Measurements from ENCODE around the gene SERPINI2.

SERPINI2 gene

DNA sequence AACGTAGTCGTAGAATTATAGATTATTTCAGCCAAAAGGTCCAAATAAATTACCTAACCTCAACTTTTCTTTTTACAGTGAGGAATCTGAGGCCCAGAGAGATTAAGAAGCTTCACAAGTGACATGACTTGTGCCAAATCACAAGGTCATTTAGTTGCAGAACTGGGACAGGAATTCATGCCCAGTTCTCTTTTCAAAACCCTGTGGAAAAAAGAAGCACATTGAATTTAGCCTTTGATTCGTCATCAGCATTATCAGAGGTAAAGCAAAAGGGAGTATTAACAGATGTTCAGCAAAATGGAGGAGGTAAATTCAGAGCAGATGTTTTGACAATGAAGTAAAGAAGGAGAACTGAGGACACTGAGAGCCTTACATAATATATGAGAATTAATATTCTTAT lies 4.5 kb downstream of the SERPINI2 start:
- TF ChIP-seq ZFX (IDR thresholded peaks at IDR 0.05): no peak
- TF ChIP-seq, protein P1, sequence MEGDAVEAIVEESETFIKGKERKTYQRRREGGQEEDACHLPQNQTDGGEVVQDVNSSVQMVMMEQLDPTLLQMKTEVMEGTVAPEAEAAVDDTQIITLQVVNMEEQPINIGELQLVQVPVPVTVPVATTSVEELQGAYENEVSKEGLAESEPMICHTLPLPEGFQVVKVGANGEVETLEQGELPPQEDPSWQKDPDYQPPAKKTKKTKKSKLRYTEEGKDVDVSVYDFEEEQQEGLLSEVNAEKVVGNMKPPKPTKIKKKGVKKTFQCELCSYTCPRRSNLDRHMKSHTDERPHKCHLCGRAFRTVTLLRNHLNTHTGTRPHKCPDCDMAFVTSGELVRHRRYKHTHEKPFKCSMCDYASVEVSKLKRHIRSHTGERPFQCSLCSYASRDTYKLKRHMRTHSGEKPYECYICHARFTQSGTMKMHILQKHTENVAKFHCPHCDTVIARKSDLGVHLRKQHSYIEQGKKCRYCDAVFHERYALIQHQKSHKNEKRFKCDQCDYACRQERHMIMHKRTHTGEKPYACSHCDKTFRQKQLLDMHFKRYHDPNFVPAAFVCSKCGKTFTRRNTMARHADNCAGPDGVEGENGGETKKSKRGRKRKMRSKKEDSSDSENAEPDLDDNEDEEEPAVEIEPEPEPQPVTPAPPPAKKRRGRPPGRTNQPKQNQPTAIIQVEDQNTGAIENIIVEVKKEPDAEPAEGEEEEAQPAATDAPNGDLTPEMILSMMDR (conservative IDR thresholded peaks at IDR 0.05): no peak
- H3K27ac ChIP-seq: no peak overlapping the region

DNA sequence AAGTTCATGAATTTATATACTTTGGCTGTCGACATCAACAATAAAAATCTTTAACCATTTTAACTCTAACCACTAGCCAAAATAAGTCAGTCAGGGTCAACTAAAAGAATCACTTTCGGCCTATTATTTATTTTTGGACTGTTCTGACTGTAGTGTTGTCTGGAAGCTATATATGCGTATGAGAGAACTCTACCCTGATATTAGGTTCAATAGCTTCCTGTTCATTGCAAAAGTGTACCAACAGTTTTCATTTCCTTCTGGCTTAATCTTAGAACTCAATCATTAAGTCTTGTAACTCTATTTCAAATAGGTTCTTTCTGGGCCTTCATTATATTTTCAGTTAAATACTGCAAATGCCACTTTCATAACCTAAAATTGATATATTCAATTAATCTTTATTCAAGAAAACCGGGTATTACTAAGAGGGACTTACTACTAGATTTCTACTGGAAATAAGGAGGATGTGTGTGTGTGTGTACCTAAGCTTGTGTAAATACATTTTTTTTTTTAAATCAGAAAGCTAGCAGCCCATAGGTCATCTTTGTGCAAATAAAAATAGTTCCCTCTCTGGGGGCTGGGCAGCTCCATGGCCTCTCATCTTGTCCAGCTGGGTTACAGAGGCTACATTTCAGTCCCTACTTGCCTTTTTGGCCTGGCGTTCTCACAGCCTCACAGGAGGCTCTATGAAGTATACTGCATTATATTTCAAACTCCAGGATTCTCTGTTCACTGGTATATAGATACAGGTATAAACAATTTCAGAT lies 5.8 kb downstream of the SERPINI2 start:
- no peak for TF ChIP-seq ZFX (IDR thresholded peaks at IDR 0.05)
- TF ChIP-seq, protein P1 (conservative IDR thresholded peaks at IDR 0.05): no peak

DNA sequence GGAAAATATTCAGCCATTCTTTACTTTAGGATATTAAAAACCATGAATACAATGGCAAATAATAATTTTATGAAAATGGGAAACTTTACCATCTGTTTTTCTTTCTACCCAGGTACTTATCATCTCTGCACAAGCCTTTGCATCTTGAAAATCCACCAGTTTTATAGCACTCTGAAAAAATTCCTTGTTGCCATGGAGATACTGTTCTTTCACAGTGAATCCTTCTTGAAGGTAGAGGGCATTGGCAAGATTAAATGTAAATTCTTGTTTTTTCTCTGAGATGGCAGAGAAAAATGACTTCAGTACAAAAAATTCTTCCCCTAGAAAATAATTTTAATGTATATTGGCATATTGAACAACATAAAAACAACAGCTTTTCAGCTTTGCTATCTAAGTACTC lies 6.9 kb downstream of the SERPINI2 start:
- no peak overlapping the region for H3K27ac ChIP-seq
- TF ChIP-seq, protein P1 (conservative IDR thresholded peaks at IDR 0.05): no peak
- TF ChIP-seq ZFX (IDR thresholded peaks at IDR 0.05): no peak

More for the DNA sequence above, 5.8 kb downstream of the SERPINI2 start:
- H3K27ac ChIP-seq: no peak overlapping the region; the same call in 1 of the 2 replicates

DNA sequence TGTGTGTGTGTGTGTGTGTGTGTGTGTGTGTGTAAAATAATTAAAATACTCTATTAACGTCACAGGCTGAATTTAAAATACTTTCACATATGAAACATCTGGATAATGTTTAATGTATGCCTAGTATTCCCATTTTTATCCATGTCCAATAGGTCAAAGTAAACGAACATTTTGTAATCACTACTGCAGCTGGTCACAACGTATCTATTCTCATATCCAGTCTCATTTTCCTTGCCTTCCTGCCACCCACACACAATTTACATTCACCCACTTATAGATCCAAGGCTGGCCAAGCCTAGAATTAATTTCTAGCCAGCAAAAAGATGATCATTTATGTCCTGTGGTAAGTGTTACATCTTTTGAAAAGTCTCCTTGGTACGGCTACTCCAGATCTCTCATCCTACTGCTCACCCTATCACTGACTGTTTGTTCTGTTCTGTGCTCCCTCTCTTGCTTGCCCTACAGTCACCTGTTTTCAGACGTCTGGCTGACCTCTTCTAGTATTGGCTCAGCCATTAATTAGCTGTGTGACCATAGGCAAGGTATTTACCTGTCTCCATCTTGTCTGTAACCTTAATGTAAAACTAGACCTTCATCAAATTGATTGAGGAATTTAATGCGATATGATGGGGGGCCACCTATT lies 17.6 kb downstream of the SERPINI2 start:
- TF ChIP-seq ZFX (IDR thresholded peaks at IDR 0.05): no peak
- TF ChIP-seq, protein P1 (conservative IDR thresholded peaks at IDR 0.05): no peak
- H3K27ac ChIP-seq: no peak overlapping the region

DNA sequence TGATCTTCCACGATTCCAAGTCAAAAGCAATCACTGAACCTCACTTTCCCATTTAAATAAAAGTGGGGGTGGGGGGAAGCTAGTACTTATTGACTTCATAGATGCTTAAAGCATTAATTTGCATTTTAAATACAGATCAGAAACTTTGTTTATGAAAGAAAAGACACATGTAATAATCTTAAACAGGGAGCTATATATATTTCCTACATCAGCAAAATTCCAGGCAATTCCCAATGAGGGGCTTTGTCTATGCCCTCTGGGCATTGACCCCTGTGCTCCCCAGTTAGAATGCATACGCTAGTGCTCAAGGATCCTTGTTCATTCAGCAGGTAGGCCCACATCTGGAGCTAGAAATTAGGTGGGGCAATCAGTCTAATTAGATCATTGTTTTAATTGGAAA lies 20.0 kb downstream of the SERPINI2 start:
- TF ChIP-seq ZFX (IDR thresholded peaks at IDR 0.05): no peak
- TF ChIP-seq, protein P1 (conservative IDR thresholded peaks at IDR 0.05): no peak

DNA sequence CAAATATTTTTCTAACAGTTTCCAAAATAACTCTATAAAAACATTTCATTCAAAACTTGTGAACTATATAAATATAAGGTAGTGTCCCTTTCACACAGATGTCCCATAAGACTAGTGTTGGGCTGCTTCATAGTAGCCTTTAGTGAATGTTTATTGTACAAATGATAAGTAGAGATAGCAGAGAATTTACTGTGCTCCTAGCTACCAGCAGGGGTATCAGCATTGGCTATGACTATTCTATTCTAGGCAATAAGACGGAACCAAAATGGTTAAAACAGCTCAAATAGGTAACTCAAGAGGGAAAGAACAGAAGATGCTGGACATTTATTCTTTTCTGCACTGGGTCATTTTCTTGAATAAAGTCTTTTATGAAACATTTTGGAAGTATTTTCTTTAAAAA lies 22.6 kb downstream of the SERPINI2 start:
- TF ChIP-seq, protein P1 (conservative IDR thresholded peaks at IDR 0.05): no peak; the same call in 1 of the 2 replicates
- TF ChIP-seq ZFX (IDR thresholded peaks at IDR 0.05): no peak
- no peak overlapping the region for H3K27ac ChIP-seq

More for the DNA sequence above, 20.0 kb downstream of the SERPINI2 start:
- no peak overlapping the region for H3K27ac ChIP-seq

DNA sequence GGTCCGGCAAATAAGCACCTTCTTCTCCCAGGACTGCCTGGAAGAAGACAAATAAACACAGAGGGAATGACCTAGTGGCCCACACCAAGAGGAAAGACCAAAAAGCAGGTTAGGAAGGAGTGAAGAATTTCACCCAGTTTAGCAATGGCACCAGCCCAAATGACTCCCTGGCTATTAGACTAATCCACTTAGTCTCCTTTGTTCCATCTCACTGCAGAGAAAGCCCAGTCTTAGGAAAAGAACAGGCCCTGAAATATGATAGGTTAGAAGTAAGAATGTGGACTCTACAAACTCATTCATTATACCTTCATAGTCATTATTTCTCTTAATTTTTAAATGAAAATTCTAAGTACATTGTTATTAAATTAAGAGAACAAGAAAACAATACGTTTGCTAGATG lies 23.2 kb downstream of the SERPINI2 start:
- TF ChIP-seq, protein P1 (conservative IDR thresholded peaks at IDR 0.05): no peak
- no peak for TF ChIP-seq ZFX (IDR thresholded peaks at IDR 0.05)

More for the DNA sequence above, 23.2 kb downstream of the SERPINI2 start:
- H3K27ac ChIP-seq: no peak overlapping the region
